ENCODE data around the gene ALOX12B. TPM values are rescaled to one million over a fixed set of nuclear protein-coding genes. Genes with fewer than 3 reads are reported as not detected.

Gene ALOX12B
- total and polyA plus RNA-seq, 2 donors: 0.42 to 5.0 TPM

- no peaks in the 10 kb centered on the region for H3K36me3 ChIP-seq (ENCODE audit: control insufficient read depth in 2 of 2, insufficient read depth in 2 of 2, low read length in 1 of 2)
- peak overlapping the region; percentile 30 to 44 for H3K4me3 ChIP-seq (ENCODE audit: low read length in 2 of 2)
- peaks cover 70 to 93% of the 10 kb centered on the region in 2 donors for H3K27me3 ChIP-seq (ENCODE audit: control insufficient read depth in 2 of 2, insufficient read depth in 1 of 2, low read length in 1 of 2)
- peaks cover 0 to 22% of the 10 kb centered on the region in 2 donors for H3K9me3 ChIP-seq (ENCODE audit: control insufficient read depth in 2 of 2, insufficient read depth in 1 of 2, low read length in 1 of 2)
- peak in 1 of 9 donors; percentile 8 for DNase-seq (ENCODE audit: low read depth in 6 of 9, low spot score in 9 of 9)
- WGBS: under 1% methylated on average over 40 of the region's 40 CpGs
- peaks cover 35 to 74% of the 10 kb centered on the region in 2 donors for H3K4me1 ChIP-seq (ENCODE audit: control insufficient read depth in 2 of 2, insufficient read depth in 2 of 2, low read length in 2 of 2)
- H3K27ac ChIP-seq (ENCODE audit: low read depth in 1 of 2, low read length in 1 of 2): peak overlapping the region in 1 of 2 donors; percentile 29
Observed at GRCh38 chr17:8120520-8121406, 33.2 kb upstream of the ALOX12B start.

GRCh38 chr17:8119581-8120519, 32.3 kb upstream of the ALOX12B start:
- H3K27me3 ChIP-seq (ENCODE audit: control insufficient read depth in 2 of 2, insufficient read depth in 1 of 2, low read length in 1 of 2): peaks cover 67 to 93% of the 10 kb centered on the region in 2 donors
- peak overlapping the region; percentile 54 to 60 for H3K4me3 ChIP-seq (ENCODE audit: low read length in 2 of 2)
- peaks cover 0 to 22% of the 10 kb centered on the region in 2 donors for H3K9me3 ChIP-seq (ENCODE audit: control insufficient read depth in 2 of 2, insufficient read depth in 1 of 2, low read length in 1 of 2)
- H3K36me3 ChIP-seq (ENCODE audit: control insufficient read depth in 2 of 2, insufficient read depth in 2 of 2, low read length in 1 of 2): no peaks in the 10 kb centered on the region
- DNase-seq (ENCODE audit: low read depth in 6 of 9, low spot score in 9 of 9): peak; percentile 65 to 93 (median 85)
- WGBS: 1% methylated on average over 28 of the region's 28 CpGs
- peaks cover 31 to 65% of the 10 kb centered on the region in 2 donors for H3K4me1 ChIP-seq (ENCODE audit: control insufficient read depth in 2 of 2, insufficient read depth in 2 of 2, low read length in 2 of 2)
- H3K27ac ChIP-seq (ENCODE audit: low read depth in 1 of 2, low read length in 1 of 2): peak overlapping the region in 1 of 2 donors; percentile 50

GRCh38 chr17:8118769-8119580, 31.5 kb upstream of the ALOX12B start:
- H3K27me3 ChIP-seq (ENCODE audit: control insufficient read depth in 2 of 2, insufficient read depth in 1 of 2, low read length in 1 of 2): peaks cover 61 to 93% of the 10 kb centered on the region in 2 donors
- H3K9me3 ChIP-seq (ENCODE audit: control insufficient read depth in 2 of 2, insufficient read depth in 1 of 2, low read length in 1 of 2): peaks cover 0 to 17% of the 10 kb centered on the region in 2 donors
- no peaks in the 10 kb centered on the region for H3K36me3 ChIP-seq (ENCODE audit: control insufficient read depth in 2 of 2, insufficient read depth in 2 of 2, low read length in 1 of 2)
- peak; percentile 59 to 93 (median 79) for DNase-seq (ENCODE audit: low read depth in 6 of 9, low spot score in 9 of 9)
- H3K4me3 ChIP-seq (ENCODE audit: low read length in 2 of 2): peak overlapping the region; percentile 54 to 60
- H3K27ac ChIP-seq (ENCODE audit: low read depth in 1 of 2, low read length in 1 of 2): peak overlapping the region; percentile 50 to 70
- peaks cover 24 to 56% of the 10 kb centered on the region in 2 donors for H3K4me1 ChIP-seq (ENCODE audit: control insufficient read depth in 2 of 2, insufficient read depth in 2 of 2, low read length in 2 of 2)
- WGBS: under 1% methylated on average over 38 of the region's 38 CpGs

- Histone ChIP-seq H3K4me3 (ENCODE audit: low read length in 2 of 2) (peak within 1 kb of the TSS; percentile 54 to 60), H3K27ac (ENCODE audit: low read depth in 1 of 2, low read length in 1 of 2) (peak within 1 kb of the TSS; percentile 50 to 70), H3K4me1 (ENCODE audit: control insufficient read depth in 2 of 2, insufficient read depth in 2 of 2, low read length in 2 of 2) (peaks cover 18 to 48% of the 10 kb centered on the region in 2 donors), H3K36me3 (ENCODE audit: control insufficient read depth in 2 of 2, insufficient read depth in 2 of 2, low read length in 1 of 2) (no peaks in the 10 kb centered on the region), H3K27me3 (ENCODE audit: control insufficient read depth in 2 of 2, insufficient read depth in 1 of 2, low read length in 1 of 2) (peaks cover 53 to 92% of the 10 kb centered on the region in 2 donors), H3K9me3 (ENCODE audit: control insufficient read depth in 2 of 2, insufficient read depth in 1 of 2, low read length in 1 of 2) (peaks cover 0 to 9% of the 10 kb centered on the region in 2 donors)
- WGBS: under 1% methylated on average over 33 of the region's 33 CpGs
- DNase-seq (ENCODE audit: low read depth in 6 of 9, low spot score in 9 of 9): peak in 1 of 9 donors; percentile 6
Observed at GRCh38 chr17:8117980-8118768, 30.7 kb upstream of the ALOX12B start, which contains the start of gene ALOXE3. Gene ALOXE3, minus strand, starts transcription at chr17:8118514. Its CDS starts 524 bp downstream, at chr17:8117990.

GRCh38 chr17:8117367-8117979, 30.0 kb upstream of the ALOX12B start:
- Histone ChIP-seq H3K4me3 (ENCODE audit: low read length in 2 of 2) (peak overlapping the region; percentile 5 to 54), H3K27ac (ENCODE audit: low read depth in 1 of 2, low read length in 1 of 2) (no peak overlapping the region), H3K27me3 (ENCODE audit: control insufficient read depth in 2 of 2, insufficient read depth in 1 of 2, low read length in 1 of 2) (peaks cover 47 to 92% of the 10 kb centered on the region in 2 donors), H3K36me3 (ENCODE audit: control insufficient read depth in 2 of 2, insufficient read depth in 2 of 2, low read length in 1 of 2) (no peaks in the 10 kb centered on the region), H3K9me3 (ENCODE audit: control insufficient read depth in 2 of 2, insufficient read depth in 1 of 2, low read length in 1 of 2) (peaks cover 0 to 9% of the 10 kb centered on the region in 2 donors), H3K4me1 (ENCODE audit: control insufficient read depth in 2 of 2, insufficient read depth in 2 of 2, low read length in 2 of 2) (peaks cover 14 to 41% of the 10 kb centered on the region in 2 donors)
- no peak for DNase-seq (ENCODE audit: low read depth in 6 of 9, low spot score in 9 of 9)
- WGBS: 4% methylated on average over 18 of the region's 18 CpGs

- H3K36me3 ChIP-seq (ENCODE audit: control insufficient read depth in 2 of 2, insufficient read depth in 2 of 2, low read length in 1 of 2): no peaks in the 10 kb centered on the region
- DNase-seq (ENCODE audit: low read depth in 6 of 9, low spot score in 9 of 9): no peak
- no peak overlapping the region for H3K4me3 ChIP-seq (ENCODE audit: low read length in 2 of 2)
- 58% methylated on average over 18 of the region's 18 CpGs for WGBS
- no peak overlapping the region for H3K27ac ChIP-seq (ENCODE audit: low read depth in 1 of 2, low read length in 1 of 2)
- peaks cover 0 to 9% of the 10 kb centered on the region in 2 donors for H3K9me3 ChIP-seq (ENCODE audit: control insufficient read depth in 2 of 2, insufficient read depth in 1 of 2, low read length in 1 of 2)
- H3K4me1 ChIP-seq (ENCODE audit: control insufficient read depth in 2 of 2, insufficient read depth in 2 of 2, low read length in 2 of 2): peaks cover 12 to 34% of the 10 kb centered on the region in 2 donors
- H3K27me3 ChIP-seq (ENCODE audit: control insufficient read depth in 2 of 2, insufficient read depth in 1 of 2, low read length in 1 of 2): peaks cover 40 to 92% of the 10 kb centered on the region in 2 donors
Observed at GRCh38 chr17:8116776-8117175, 29.3 kb upstream of the ALOX12B start.

GRCh38 chr17:8110907-8111306, 23.4 kb upstream of the ALOX12B start:
- Histone ChIP-seq H3K27ac (ENCODE audit: low read depth in 1 of 2, low read length in 1 of 2) (no peak overlapping the region), H3K4me3 (ENCODE audit: low read length in 2 of 2) (no peak overlapping the region), H3K36me3 (ENCODE audit: control insufficient read depth in 2 of 2, insufficient read depth in 2 of 2, low read length in 1 of 2) (no peaks in the 10 kb centered on the region), H3K9me3 (ENCODE audit: control insufficient read depth in 2 of 2, insufficient read depth in 1 of 2, low read length in 1 of 2) (no peaks in the 10 kb centered on the region), H3K27me3 (ENCODE audit: control insufficient read depth in 2 of 2, insufficient read depth in 1 of 2, low read length in 1 of 2) (peaks cover 25 to 79% of the 10 kb centered on the region in 2 donors), H3K4me1 (ENCODE audit: control insufficient read depth in 2 of 2, insufficient read depth in 2 of 2, low read length in 2 of 2) (peaks cover 3 to 8% of the 10 kb centered on the region in 2 donors)
- DNase-seq (ENCODE audit: low read depth in 6 of 9, low spot score in 9 of 9): no peak
- WGBS: 98% methylated on average over 6 of the region's 6 CpGs

Data from thymus (tissue), 11 donors.